Liver (tissue), 9 donors: ENCODE measurements around the gene FBXW7. TPM values are rescaled to one million over a fixed set of nuclear protein-coding genes. Genes with fewer than 3 reads are reported as not detected.

Experiments used
- DNase-seq: peaks from one replicate; pipeline ENCODE4 v3.0.0-alpha.2; 2017; ENCODE audit warnings: low spot score
- H3K27ac ChIP-seq, 2 donors: one replicate each; pipeline ENCODE4 v1.7.0; 2013; ENCODE audit warnings: inconsistent platforms in 2 of 2, low read length in 2 of 2, control low read depth in 1 of 2, low read depth in 1 of 2, mild to moderate bottlenecking in 1 of 2
- H3K27me3 ChIP-seq, 4 donors: one replicate each; pipeline versions ENCODE4 v1.6.1 to v1.7.0; 2013; ENCODE audit warnings: low read length in 3 of 4, inconsistent platforms in 1 of 4, mild to moderate bottlenecking in 1 of 4, moderate library complexity in 1 of 4; ENCODE audit not compliant: control insufficient read depth in 4 of 4, insufficient read depth in 4 of 4
- H3K36me3 ChIP-seq, 4 donors: one replicate each; pipeline versions ENCODE4 v1.6.1 to v1.7.0; 2013; ENCODE audit warnings: low read length in 3 of 4, mild to moderate bottlenecking in 3 of 4, low read depth in 1 of 4, moderate library complexity in 1 of 4; ENCODE audit not compliant: control insufficient read depth in 4 of 4, insufficient read depth in 3 of 4
- H3K4me1 ChIP-seq, 4 donors: one replicate each; pipeline versions ENCODE4 v1.6.1 to v1.7.0; 2013; ENCODE audit warnings: low read length in 3 of 4, mild to moderate bottlenecking in 3 of 4, moderate library complexity in 1 of 4; ENCODE audit not compliant: control insufficient read depth in 4 of 4, insufficient read depth in 4 of 4
- H3K4me3 ChIP-seq, 3 donors: one replicate each; pipeline versions ENCODE4 v1.6.1 to v1.7.0; 2013; ENCODE audit warnings: low read length in 3 of 3, control low read depth in 1 of 3, low read depth in 1 of 3, mild to moderate bottlenecking in 1 of 3
- H3K9ac ChIP-seq, 2 donors: one replicate each; pipeline ENCODE4 v1.7.0; 2013; ENCODE audit warnings: low read length in 2 of 2, mild to moderate bottlenecking in 2 of 2, moderate library complexity in 2 of 2, control low read depth in 1 of 2, low read depth in 1 of 2
- H3K9me3 ChIP-seq, 4 donors: one replicate each; pipeline versions ENCODE4 v1.6.1 to v1.7.0; 2013; ENCODE audit warnings: low read length in 3 of 4; ENCODE audit not compliant: control insufficient read depth in 4 of 4
- CTCF ChIP-seq: fragments of 150-350 bp; IDR thresholded peaks from 2 replicates; pipeline ENCODE4 v1.5.1; 2017; ENCODE audit warnings: improper control_type of control experiment, low read depth, low read length; ENCODE audit not compliant: missing input control
- FOXA1 ChIP-seq: IDR thresholded peaks from 2 replicates; pipeline ENCODE4 v1.6.1; 2016; ENCODE audit warnings: antibody characterized with exemption
- GABPA ChIP-seq, 2 donors: IDR thresholded peaks in 1 of 2; conservative IDR thresholded peaks in 1 of 2; 2 replicates each; pipeline ENCODE4 v1.6.1; 2016; ENCODE audit warnings: antibody characterized with exemption in 2 of 2, mild to moderate bottlenecking in 1 of 2, moderate library complexity in 1 of 2
- JUND ChIP-seq, 2 donors: IDR thresholded peaks; 2 replicates each; pipeline ENCODE4 v1.6.1; 2016; ENCODE audit warnings: antibody characterized with exemption in 2 of 2
- RAD21 ChIP-seq, 2 donors: IDR thresholded peaks; 2 replicates each; pipeline ENCODE4 v1.6.1; 2016; ENCODE audit warnings: antibody characterized with exemption in 2 of 2, mild to moderate bottlenecking in 2 of 2
- REST ChIP-seq: IDR thresholded peaks from 2 replicates; pipeline ENCODE4 v1.6.1; 2016; ENCODE audit warnings: antibody characterized with exemption, mild to moderate bottlenecking
- RXRA ChIP-seq, 2 donors: IDR thresholded peaks; 2 replicates each; pipeline ENCODE4 v1.6.1; 2017 to 2018; ENCODE audit warnings: antibody characterized with exemption in 2 of 2, mild to moderate bottlenecking in 1 of 2
- TAF1 ChIP-seq: conservative IDR thresholded peaks from 2 replicates; pipeline ENCODE4 v1.6.1; 2016; ENCODE audit warnings: antibody characterized with exemption, mild to moderate bottlenecking
- YY1 ChIP-seq: IDR thresholded peaks from 2 replicates; pipeline ENCODE4 v1.6.1; 2016; ENCODE audit warnings: antibody characterized with exemption, mild to moderate bottlenecking
- WGBS: extraction: QIAGEN DNeasy Blood & Tissue Kit; methylation state at CpG from one replicate; pipeline ENCODE4 v1.1.7; 2013; 5-methylcytosine and 5-hydroxymethylcytosine counted together
- polyA plus RNA-seq, 2 donors: library from polyadenylated mRNA; stranded (reverse) in 1 of 2; unstranded in 1 of 2; fragments of 200-250 nt in 1 of 2; fragments of >200 nt in 1 of 2; fragmentation: Nextera tagmentation in 1 of 2; extraction: Ambion mirVana in 1 of 2; gene quantifications; one replicate each; pipeline versions ENCODE4 v1.2.1 to v1.2.3, GENCODE V29; 2013 to 2015
- total RNA-seq, 2 donors: library from RNA; depleted of rRNA; stranded (reverse); fragments of >200 nt; gene quantifications; one replicate each; pipeline ENCODE4 v1.2.3, GENCODE V29; 2014
- donor health status: healthy.
- donor health status: healthy.
- donor health status: healthy.
- donor health status: healthy.
- donor health status: healthy.

FBXW7 gene
- total and polyA plus RNA-seq, 4 donors, result 4.0 to 56.9 (median 16.1) TPM

- no peak for TF ChIP-seq YY1
- TF ChIP-seq FOXA1, result no peak
- TF ChIP-seq CTCF, result no peak
- no peak for TF ChIP-seq RXRA (IDR thresholded peaks at IDR 0.05)
- TF ChIP-seq TAF1, result no peak
- TF ChIP-seq GABPA (IDR thresholded peaks at IDR 0.05 in 1 of 2, conservative IDR thresholded peaks at IDR 0.05 in 1 of 2), result no peak
- no peak for TF ChIP-seq RAD21 (IDR thresholded peaks at IDR 0.05)
- no peak for TF ChIP-seq REST
- no peak overlapping the region for H3K9ac ChIP-seq
- WGBS, result 74% methylated on average over 7 of the region's 7 CpGs
Measured at GRCh38 chr4:152585023-152585441, 49.1 kb upstream of the FBXW7 start.

GRCh38 chr4:152581536-152582160 lies 45.8 kb upstream of the FBXW7 start:
- Histone ChIP-seq H3K4me1 (peaks cover 0 to 5% (median 3%) of the 10 kb centered on the region in 4 donors), H3K36me3 (no peaks in the 10 kb centered on the region), H3K9me3 (no peaks in the 10 kb centered on the region), H3K9ac (no peak overlapping the region), H3K4me3 (no peak overlapping the region), H3K27ac (no peak overlapping the region), H3K27me3 (no peaks in the 10 kb centered on the region)
- 82% methylated on average over 3 of the region's 3 CpGs for WGBS
- TF ChIP-seq CTCF (no peak), JUND (IDR thresholded peaks at IDR 0.05) (no peak), YY1 (no peak), TAF1 (no peak)
- no peak for DNase-seq

More at GRCh38 chr4:152585023-152585441, 49.1 kb upstream of the FBXW7 start:
- H3K4me1 ChIP-seq, result no peaks in the 10 kb centered on the region
- no peak overlapping the region for H3K4me3 ChIP-seq
- no peaks in the 10 kb centered on the region for H3K36me3 ChIP-seq
- H3K9me3 ChIP-seq, result peaks cover 0 to 5% (median 0%) of the 10 kb centered on the region in 4 donors
- H3K27ac ChIP-seq, result no peak overlapping the region
- no peak for DNase-seq
- H3K27me3 ChIP-seq, result no peaks in the 10 kb centered on the region
